Uterus (tissue), 4 donors: ENCODE data around the gene PASK. TPM values are rescaled to one million over a fixed set of nuclear protein-coding genes. Genes with fewer than 3 reads are reported as not detected.

Source experiments
- DNase-seq, 2 donors: peaks; one replicate each; pipeline ENCODE4 v3.0.0-alpha.2; 2019 to 2020
- H3K27ac ChIP-seq, 2 donors: fragments of 200-600 bp; sonication (generic); 1 replicate in 1 of 2; 2 replicates in 1 of 2; pipeline ENCODE4 v1.5.1; 2016 to 2018
- H3K27me3 ChIP-seq, 2 donors: fragments of 200-600 bp; sonication (generic); one replicate each; pipeline ENCODE4 v1.5.1; 2018 to 2019; ENCODE audit warnings: control low read depth in 1 of 2
- H3K36me3 ChIP-seq, 2 donors: fragments of 200-600 bp; sonication (generic); one replicate each; pipeline ENCODE4 v1.5.1; 2019; ENCODE audit warnings: control low read depth in 1 of 2
- H3K4me1 ChIP-seq, 2 donors: fragments of 200-600 bp; sonication (generic); one replicate each; pipeline ENCODE4 v1.5.1; 2018 to 2019; ENCODE audit warnings: control low read depth in 1 of 2
- H3K4me3 ChIP-seq, 2 donors: fragments of 200-600 bp; sonication (generic); 1 replicate in 1 of 2; 2 replicates in 1 of 2; pipeline ENCODE4 v1.5.1; 2018 to 2019; ENCODE audit warnings: mild to moderate bottlenecking in 1 of 2
- H3K9me3 ChIP-seq, 2 donors: fragments of 200-600 bp; sonication (generic); one replicate each; pipeline ENCODE4 v1.5.1; 2019; ENCODE audit warnings: control low read depth in 1 of 2
- POLR2A ChIP-seq, 2 donors: fragments of 450-650 bp; IDR thresholded peaks; one replicate each; pipeline ENCODE4 v1.6.1; 2016; ENCODE audit warnings: antibody characterized with exemption in 2 of 2, mild to moderate bottlenecking in 1 of 2, moderate library complexity in 1 of 2
- intact Hi-C: fragments of 100-400 bp; cut with DNase I; formaldehyde crosslinking; loops from one replicate; pipeline ENCODE4 v1.15.1; 2023; ENCODE audit warnings: low total_unique reads
- total RNA-seq, 4 donors: library from RNA; depleted of rRNA in 3 of 4; stranded (reverse); fragments of >200 nt in 3 of 4; gene quantifications; one replicate each; pipeline versions ENCODE4 v1.1.0 to v1.2.4, GENCODE V29; 2014 to 2023
- TF ChIP-seq, protein P1 (sequence below), 4 experiments: fragments of 200-600 bp in 2 of 4; fragments of 450-650 bp in 2 of 4; sonication (generic) in 2 of 4; IDR thresholded peaks; one replicate each; pipeline ENCODE4 v1.5.1; 2016 to 2019; ENCODE audit warnings: antibody characterized with exemption in 4 of 4, mild to moderate bottlenecking in 2 of 4, moderate library complexity in 1 of 4
- donor health status: DM: yes; HTN: yes; CAD: no.

The PASK gene
- total RNA-seq, 4 donors from 2014 or later = 7.4 to 16.0 (median 13.3) TPM

DNA sequence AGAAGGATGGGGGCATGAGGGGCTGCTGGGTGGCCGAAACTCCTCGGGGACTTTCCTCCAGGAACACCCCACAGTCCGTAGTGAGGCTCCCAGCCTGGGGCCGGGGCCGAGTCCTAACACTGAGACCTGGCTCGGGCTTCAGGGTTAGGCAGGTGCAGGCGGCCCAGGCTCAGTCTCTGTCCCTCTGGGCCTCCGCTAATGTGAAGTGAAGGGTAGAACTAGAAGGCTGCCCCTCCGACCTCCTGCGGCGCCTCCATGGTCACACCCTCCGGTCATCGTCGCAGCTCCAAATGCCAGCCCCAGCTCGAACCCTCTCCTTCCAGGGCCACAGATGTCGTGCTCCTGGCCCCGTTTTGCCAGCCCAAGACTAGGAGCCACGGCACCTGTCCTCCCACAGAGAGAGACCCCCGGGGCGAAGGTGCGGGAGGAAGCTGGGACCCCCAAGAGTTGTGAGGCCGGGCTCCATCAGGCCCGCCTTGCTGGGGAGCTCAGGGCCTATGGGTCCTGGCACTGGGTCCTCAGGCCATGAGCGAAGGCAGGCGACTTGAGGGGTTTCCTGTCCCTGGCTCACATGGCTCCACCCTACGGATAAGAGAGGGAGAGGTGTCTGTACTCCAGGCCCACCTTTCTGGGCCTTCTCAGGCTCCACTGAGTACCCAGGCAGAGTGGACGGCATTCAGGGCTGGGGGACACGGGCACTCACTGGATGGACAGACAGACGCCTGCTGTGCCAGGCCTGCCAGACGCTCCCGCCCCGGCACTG, 40.0 kb upstream of the PASK start:
- H3K27ac ChIP-seq = no peak overlapping the region
- no peaks in the 10 kb centered on the region for H3K9me3 ChIP-seq
- H3K36me3 ChIP-seq = no peaks in the 10 kb centered on the region
- no peaks in the 10 kb centered on the region for H3K27me3 ChIP-seq
- no peak for TF ChIP-seq POLR2A (IDR thresholded peaks at IDR 0.05)
- TF ChIP-seq, protein P1, sequence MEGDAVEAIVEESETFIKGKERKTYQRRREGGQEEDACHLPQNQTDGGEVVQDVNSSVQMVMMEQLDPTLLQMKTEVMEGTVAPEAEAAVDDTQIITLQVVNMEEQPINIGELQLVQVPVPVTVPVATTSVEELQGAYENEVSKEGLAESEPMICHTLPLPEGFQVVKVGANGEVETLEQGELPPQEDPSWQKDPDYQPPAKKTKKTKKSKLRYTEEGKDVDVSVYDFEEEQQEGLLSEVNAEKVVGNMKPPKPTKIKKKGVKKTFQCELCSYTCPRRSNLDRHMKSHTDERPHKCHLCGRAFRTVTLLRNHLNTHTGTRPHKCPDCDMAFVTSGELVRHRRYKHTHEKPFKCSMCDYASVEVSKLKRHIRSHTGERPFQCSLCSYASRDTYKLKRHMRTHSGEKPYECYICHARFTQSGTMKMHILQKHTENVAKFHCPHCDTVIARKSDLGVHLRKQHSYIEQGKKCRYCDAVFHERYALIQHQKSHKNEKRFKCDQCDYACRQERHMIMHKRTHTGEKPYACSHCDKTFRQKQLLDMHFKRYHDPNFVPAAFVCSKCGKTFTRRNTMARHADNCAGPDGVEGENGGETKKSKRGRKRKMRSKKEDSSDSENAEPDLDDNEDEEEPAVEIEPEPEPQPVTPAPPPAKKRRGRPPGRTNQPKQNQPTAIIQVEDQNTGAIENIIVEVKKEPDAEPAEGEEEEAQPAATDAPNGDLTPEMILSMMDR (IDR thresholded peaks at IDR 0.05) = no peak
- DNase-seq = no peak
- intact Hi-C loops = no loop called here
- H3K4me3 ChIP-seq = no peak overlapping the region
- no peaks in the 10 kb centered on the region for H3K4me1 ChIP-seq

DNA sequence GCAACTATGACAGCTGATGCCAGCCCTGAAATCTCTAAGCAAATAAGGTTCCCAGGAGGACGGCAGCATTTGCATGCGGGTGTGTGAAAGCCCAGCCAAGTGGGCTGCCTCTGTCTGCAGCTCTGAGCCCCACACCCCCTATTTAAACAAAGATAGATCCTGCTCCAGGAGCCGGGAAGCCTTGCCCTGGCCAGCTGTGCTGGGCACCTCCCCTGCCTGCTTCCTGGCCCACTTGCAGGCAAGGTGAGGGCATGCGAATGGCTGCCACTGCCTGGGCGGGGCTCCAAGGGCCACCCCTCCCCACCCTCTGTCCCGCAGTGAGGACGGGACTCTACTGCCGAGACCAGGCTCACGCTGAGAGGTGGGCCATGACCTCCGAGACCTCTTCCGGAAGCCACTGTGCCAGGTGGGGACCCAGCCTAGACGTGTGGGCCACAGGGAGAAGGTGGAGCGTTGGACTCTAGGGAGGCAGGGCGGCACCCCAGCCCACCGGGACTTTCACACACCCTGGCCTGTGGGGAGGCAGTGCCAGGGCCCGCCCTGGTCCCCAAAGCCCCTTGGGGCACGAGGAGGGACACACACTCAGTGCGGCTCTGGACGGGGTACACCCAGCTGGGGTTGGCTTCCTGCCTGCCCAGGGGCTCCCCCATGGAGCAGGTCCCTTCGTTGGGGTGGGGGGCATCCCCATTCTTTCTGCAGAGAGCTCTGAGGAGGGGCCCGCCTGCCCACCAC, 39.3 kb upstream of the PASK start, which contains the start of gene ANO7:
TSS of gene ANO7 (plus strand) at position 317 of the 732 bp plus-strand sequence. CDS start 1,387 bp downstream, outside the sequence.
- Histone ChIP-seq H3K27me3 (no peaks in the 10 kb centered on the region), H3K27ac (no peak within 1 kb of the TSS), H3K4me1 (no peaks in the 10 kb centered on the region), H3K9me3 (no peaks in the 10 kb centered on the region), H3K4me3 (no peak within 1 kb of the TSS), H3K36me3 (no peaks in the 10 kb centered on the region)
- no peak for DNase-seq
- TF ChIP-seq, protein P1 (IDR thresholded peaks at IDR 0.05) = no peak
- TF ChIP-seq POLR2A (IDR thresholded peaks at IDR 0.05) = no peak
- intact Hi-C loops = no loop called here

DNA sequence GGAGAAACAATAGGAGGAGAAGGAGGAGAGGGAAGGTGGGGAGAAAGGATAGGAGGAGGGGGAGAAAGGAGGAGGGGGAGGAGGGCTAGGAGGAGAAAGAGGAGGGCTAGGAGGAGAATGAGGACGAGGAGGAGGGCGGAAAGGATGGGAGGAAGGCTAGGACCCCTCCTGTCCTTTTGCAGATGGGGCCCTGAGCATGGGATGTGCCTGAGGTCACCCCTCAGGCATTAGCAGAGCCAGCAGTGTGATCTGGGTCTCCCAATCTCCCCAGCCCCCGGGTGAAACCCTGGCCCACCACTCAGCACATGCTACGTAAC, 38.6 kb upstream of the PASK start:
- no peaks in the 10 kb centered on the region for H3K4me1 ChIP-seq
- no peak overlapping the region for H3K4me3 ChIP-seq
- intact Hi-C loops = no loop called here
- DNase-seq = no peak
- TF ChIP-seq, protein P1 (IDR thresholded peaks at IDR 0.05) = no peak
- TF ChIP-seq POLR2A (IDR thresholded peaks at IDR 0.05) = no peak
- no peaks in the 10 kb centered on the region for H3K9me3 ChIP-seq
- H3K27me3 ChIP-seq = no peaks in the 10 kb centered on the region
- no peak overlapping the region for H3K27ac ChIP-seq
- no peaks in the 10 kb centered on the region for H3K36me3 ChIP-seq

DNA sequence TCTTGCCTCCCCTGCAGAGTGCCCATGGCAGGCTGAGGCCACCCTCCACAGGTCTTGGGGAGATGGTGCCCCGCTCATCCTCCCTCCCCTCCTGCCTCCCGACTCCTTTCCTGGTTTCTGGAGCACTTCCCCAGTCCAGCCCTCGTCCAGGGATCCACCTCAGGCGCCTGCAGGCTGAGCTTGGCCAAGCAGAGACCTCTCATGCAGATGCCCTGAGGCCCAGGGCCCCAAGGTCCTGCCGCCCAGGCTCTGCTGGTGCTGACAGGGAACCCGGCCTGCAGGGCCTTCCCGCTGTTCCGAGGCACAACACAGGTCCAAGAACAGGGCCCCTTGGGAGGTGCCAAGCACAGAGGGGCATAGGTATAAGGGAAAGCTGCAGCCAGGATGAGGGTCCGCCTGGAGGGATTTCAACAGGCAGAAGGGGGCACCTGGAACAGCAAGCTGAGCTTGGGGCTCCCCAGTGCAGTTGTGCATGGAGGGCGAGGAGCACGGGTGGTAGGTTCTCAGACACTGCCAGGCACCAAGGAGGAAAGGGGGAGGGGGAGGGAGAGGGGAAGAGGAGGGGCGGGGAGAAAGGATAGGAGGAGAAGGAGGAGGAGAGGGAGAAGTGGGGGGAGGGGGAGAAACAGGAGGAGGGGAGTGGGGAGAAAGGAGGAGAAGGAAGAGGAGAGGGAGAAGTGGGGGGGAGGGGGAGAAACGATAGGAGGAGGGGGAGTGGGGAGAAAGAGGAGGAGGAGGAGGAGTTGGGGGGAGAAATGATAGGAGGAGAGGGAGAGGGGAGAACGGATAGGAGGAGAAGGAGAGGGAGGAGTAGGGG, 38.0 kb upstream of the PASK start:
- no peak overlapping the region for H3K27ac ChIP-seq
- H3K4me1 ChIP-seq = no peaks in the 10 kb centered on the region
- no peak overlapping the region for H3K4me3 ChIP-seq
- no peak for DNase-seq
- no peaks in the 10 kb centered on the region for H3K27me3 ChIP-seq
- intact Hi-C loops = no loop called here
- no peak for TF ChIP-seq POLR2A (IDR thresholded peaks at IDR 0.05)
- TF ChIP-seq, protein P1 (IDR thresholded peaks at IDR 0.05) = no peak
- H3K36me3 ChIP-seq = no peaks in the 10 kb centered on the region
- no peaks in the 10 kb centered on the region for H3K9me3 ChIP-seq
